ENCODE data around the gene RPIA. TPM values are rescaled to one million over a fixed set of nuclear protein-coding genes. Genes with fewer than 3 reads are reported as not detected.

RPIA gene
- total and polyA plus RNA-seq, 2 of the 4 experiments (the other 2 are of a cell fraction) = 4.1 to 8.6 TPM

DNA sequence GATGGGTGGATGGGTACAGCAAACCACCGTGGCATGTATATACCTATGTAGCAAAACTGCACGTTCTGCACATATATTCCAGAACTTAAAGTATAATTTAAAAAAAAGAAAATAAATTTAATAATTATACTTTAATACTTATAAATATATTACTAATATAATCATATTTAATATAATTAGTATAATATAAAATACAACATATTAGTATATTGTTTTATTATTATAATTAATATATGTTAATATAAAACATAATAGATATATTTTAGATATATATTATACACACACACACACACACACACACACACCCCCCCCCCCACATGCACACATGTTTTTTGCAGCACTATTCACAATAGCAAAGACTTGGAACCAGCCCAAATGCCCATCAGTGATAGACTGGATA is 29.8 kb downstream of the RPIA start:
- Histone ChIP-seq H3K27me3 (ENCODE audit: control insufficient read depth, insufficient read depth, low read length) (no peaks in the 10 kb centered on the region), H3K4ac (ENCODE audit: low read depth, low read length) (no peak overlapping the region), H4K91ac (ENCODE audit: insufficient read depth, low read depth, low read length) (no peak overlapping the region), H3K56ac (ENCODE audit: extremely low read depth, insufficient read depth, low read length) (no peak overlapping the region), H3K79me1 (ENCODE audit: low read depth in 1 of 2, low read length in 2 of 2) (peaks cover 0 to 8% of the 10 kb centered on the region in 2 experiments; a peak in 2 of 4 replicates), H4K5ac (ENCODE audit: low read depth, low read length) (no peak overlapping the region), H2BK5ac (ENCODE audit: low read depth, low read length, poor library complexity, severe bottlenecking) (no peak overlapping the region), H3K4me1 (ENCODE audit: control insufficient read depth, insufficient read depth, low read length) (no peaks in the 10 kb centered on the region), H2AK5ac (ENCODE audit: low read depth, low read length) (no peak overlapping the region), H3K27ac (ENCODE audit: insufficient read depth, low read length) (no peak overlapping the region), H3K9me1 (ENCODE audit: insufficient read depth, low read length) (no peaks in the 10 kb centered on the region), H2BK20ac (ENCODE audit: low read depth, low read length) (no peak overlapping the region), H4K20me1 (ENCODE audit: insufficient read depth, low read length) (no peaks in the 10 kb centered on the region), H3K9ac (ENCODE audit: low read depth, low read length) (no peak overlapping the region), H3K4me2 (ENCODE audit: low read depth, low read length) (no peak overlapping the region), H3K18ac (ENCODE audit: low read depth, low read length) (no peak overlapping the region), H3K4me3 (ENCODE audit: insufficient read depth, low read depth, low read length) (no peak overlapping the region), H3K9me3 (ENCODE audit: control insufficient read depth, insufficient read depth, low read length) (no peaks in the 10 kb centered on the region), H2BK15ac (ENCODE audit: low read depth, low read length) (no peak overlapping the region), H3K36me3 (ENCODE audit: control insufficient read depth, insufficient read depth, low read length) (no peaks in the 10 kb centered on the region), H3K14ac (replicated peaks; ENCODE audit: low read depth, low read length) (no peak overlapping the region), H4K8ac (ENCODE audit: low read depth in 2 of 2, low read length in 2 of 2) (no peak overlapping the region), H2BK120ac (ENCODE audit: low read depth, low read length) (no peak overlapping the region), H2AK9ac (replicated peaks; ENCODE audit: low read depth, low read length, poor library complexity) (no peak overlapping the region), H2AFZ (replicated peaks; ENCODE audit: low read length, poor library complexity) (no peak overlapping the region), H3K23ac (ENCODE audit: low read depth, low read length) (no peak overlapping the region)
- TF ChIP-seq RAD21 (IDR thresholded peaks at IDR 0.05; ENCODE audit: low read length) (no peak), CTCF (conservative IDR thresholded peaks at IDR 0.05; ENCODE audit: low read depth, low read length) (no peak), CHD1 (IDR thresholded peaks at IDR 0.05; ENCODE audit: low read depth, low read length) (no peak), ELK1 (IDR thresholded peaks at IDR 0.05; ENCODE audit: borderline replicate concordance, low read depth, low read length) (no peak), POLR2A (IDR thresholded peaks at IDR 0.05; ENCODE audit: low read depth, low read length) (no peak), MXI1 (IDR thresholded peaks at IDR 0.05; ENCODE audit: borderline replicate concordance, low read depth, low read length) (no peak), MAZ (IDR thresholded peaks at IDR 0.05; ENCODE audit: borderline replicate concordance, low read depth, low read length) (no peak), SMC3 (IDR thresholded peaks at IDR 0.05; ENCODE audit: low read depth, low read length) (no peak), NFE2L2 (IDR thresholded peaks at IDR 0.05; ENCODE audit: low read depth, low read length) (no peak), RCOR1 (IDR thresholded peaks at IDR 0.05; ENCODE audit: insufficient replicate concordance, low read length) (no peak), FOS (IDR thresholded peaks at IDR 0.05; ENCODE audit: low read depth, low read length) (no peak), USF2 (IDR thresholded peaks at IDR 0.05; ENCODE audit: low read depth, low read length) (no peak), CEBPB (IDR thresholded peaks at IDR 0.05; ENCODE audit: low read depth, low read length) (no peak), MAFK (IDR thresholded peaks at IDR 0.05; ENCODE audit: low read depth, low read length) (no peak), BHLHE40 (IDR thresholded peaks at IDR 0.05; ENCODE audit: low read depth, low read length) (no peak), RFX5 (IDR thresholded peaks at IDR 0.05; ENCODE audit: low read depth, low read length) (no peak)
- in situ Hi-C loops (cut with MboI; ENCODE audit: low sequenced_read_pairs) = no loop called here
- no CpG with 5 or more reads among the region's 2 CpGs for WGBS, 2 experiments (ENCODE audit: extremely low coverage in 2 of 2, insufficient read length in 1 of 2)
- DNase-seq = no peak
- dilution Hi-C loops (cut with HindIII; ENCODE audit: low sequenced_read_pairs, unreplicated experiment) = no loop called here
- ChIA-PET POLR2A (ENCODE audit: unreplicated experiment) (no interaction called here), CTCF (no interaction called here)
- no TSS peak for BruUV-seq (replicated peaks)
- ATAC-seq (ENCODE audit: low read depth) = no peak
- intact Hi-C loops (cut with micrococcal nuclease) = no loop called here
